Neuron (in vitro differentiated cells): ENCODE data around the gene ABCA4.
"Not testable (repeated sequence)": the region's sequence is repeated elsewhere in the genome, so short reads cannot be mapped to it uniquely, and the experiment has no call there.

Source experiments
- H2AFZ ChIP-seq: one replicate; pipeline ENCODE4 v1.6.1; 2013; ENCODE audit warnings: low read depth, mild to moderate bottlenecking, inconsistent platforms, low read length, moderate library complexity
- H3K27me3 ChIP-seq: one replicate; pipeline ENCODE4 v1.6.1; 2013; ENCODE audit warnings: low read length; ENCODE audit not compliant: insufficient read depth
- H3K36me3 ChIP-seq: one replicate; pipeline ENCODE4 v1.6.1; 2013; ENCODE audit warnings: low read length; ENCODE audit not compliant: insufficient read depth
- H3K4me1 ChIP-seq: one replicate; pipeline ENCODE4 v1.6.1; 2013; ENCODE audit warnings: low read length; ENCODE audit not compliant: insufficient read depth
- H3K4me3 ChIP-seq: 2 replicates; pipeline ENCODE4 v1.5.1; 2013; ENCODE audit warnings: mild to moderate bottlenecking, low read length, moderate library complexity
- H3K9me3 ChIP-seq: one replicate; pipeline ENCODE4 v1.6.1; 2013; ENCODE audit warnings: low read length

The ABCA4 gene

GRCh38 chr1:94120991-94121390 lies at the start of gene ABCA4:
Gene ABCA4, minus strand, starts transcription at chr1:94121148. Its CDS starts 103 bp downstream, at chr1:94121045.
- Histone ChIP-seq H2AFZ (no peak within 1 kb of the TSS), H3K27me3 (no peaks in the 10 kb centered on the region), H3K4me3 (no peak within 1 kb of the TSS), H3K9me3 (no peaks in the 10 kb centered on the region), H3K4me1 (peaks cover 28% of the 10 kb centered on the region), H3K36me3 (no peaks in the 10 kb centered on the region)

DNA sequence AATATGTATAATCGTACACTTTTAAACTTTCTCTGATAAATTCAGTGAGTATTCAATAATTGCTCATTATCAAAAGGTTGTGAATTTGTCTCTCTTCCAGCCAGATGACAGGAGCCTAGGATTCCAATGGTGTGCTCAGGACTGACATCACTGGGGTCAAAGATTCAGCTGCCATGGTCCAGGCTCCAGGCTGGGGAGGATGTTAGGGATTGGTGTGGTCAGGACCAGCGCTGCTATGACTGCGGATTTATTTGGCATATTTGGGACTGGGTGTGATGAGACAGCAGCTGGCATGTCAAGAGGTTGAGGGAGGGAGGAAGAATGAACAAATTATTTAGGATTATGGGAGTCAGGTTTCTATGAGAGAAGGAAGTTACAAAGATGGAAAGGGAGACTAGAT lies 48.2 kb upstream of the ABCA4 start:
- H3K9me3 ChIP-seq: no peaks in the 10 kb centered on the region
- no peaks in the 10 kb centered on the region for H3K4me1 ChIP-seq
- no peak overlapping the region for H2AFZ ChIP-seq
- H3K36me3 ChIP-seq: no peaks in the 10 kb centered on the region
- H3K27me3 ChIP-seq: no peaks in the 10 kb centered on the region
- H3K4me3 ChIP-seq: no peak overlapping the region

- H3K4me3 ChIP-seq: no peak overlapping the region
- no peak overlapping the region for H2AFZ ChIP-seq
- H3K27me3 ChIP-seq: no peaks in the 10 kb centered on the region
- no peaks in the 10 kb centered on the region for H3K4me1 ChIP-seq
- H3K9me3 ChIP-seq: no peaks in the 10 kb centered on the region
- H3K36me3 ChIP-seq: no peaks in the 10 kb centered on the region
Observed at GRCh38 chr1:94165843-94166242, 44.9 kb upstream of the ABCA4 start.

- H3K27me3 ChIP-seq, H3K4me3 ChIP-seq, H3K36me3 ChIP-seq, H2AFZ ChIP-seq, H3K4me1 ChIP-seq, H3K9me3 ChIP-seq: not testable (repeated sequence)
Observed at GRCh38 chr1:94164885-94165284, 43.9 kb upstream of the ABCA4 start.

GRCh38 chr1:94164121-94164520 lies 43.2 kb upstream of the ABCA4 start:
- not testable (repeated sequence) for H3K27me3 ChIP-seq, H3K4me1 ChIP-seq, H2AFZ ChIP-seq, H3K36me3 ChIP-seq, H3K9me3 ChIP-seq, H3K4me3 ChIP-seq

DNA sequence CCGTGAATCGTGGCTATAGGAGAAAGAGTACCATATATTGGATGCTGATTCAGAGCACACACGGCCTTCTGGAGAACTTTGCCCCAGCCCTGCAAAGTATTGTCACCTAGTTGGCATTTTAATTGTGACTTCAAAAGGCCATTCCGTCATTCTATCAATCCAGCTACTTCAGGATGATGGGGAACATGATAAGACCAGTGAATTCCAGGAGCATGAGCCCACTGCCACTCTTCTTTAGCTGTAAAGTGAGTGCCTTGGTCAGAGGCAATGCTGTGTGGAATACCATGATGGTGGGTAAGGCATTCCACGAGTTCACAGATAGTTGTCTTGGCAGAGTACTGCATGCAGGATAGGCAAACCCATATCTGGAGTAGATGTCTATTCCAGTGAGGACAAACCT lies 42.3 kb upstream of the ABCA4 start:
- H3K36me3 ChIP-seq, H3K4me1 ChIP-seq, H2AFZ ChIP-seq, H3K4me3 ChIP-seq, H3K27me3 ChIP-seq, H3K9me3 ChIP-seq: not testable (repeated sequence)

- no peak overlapping the region for H3K4me3 ChIP-seq
- no peaks in the 10 kb centered on the region for H3K9me3 ChIP-seq
- no peak overlapping the region for H2AFZ ChIP-seq
Observed at GRCh38 chr1:94160811-94161210, 39.9 kb upstream of the ABCA4 start.

DNA sequence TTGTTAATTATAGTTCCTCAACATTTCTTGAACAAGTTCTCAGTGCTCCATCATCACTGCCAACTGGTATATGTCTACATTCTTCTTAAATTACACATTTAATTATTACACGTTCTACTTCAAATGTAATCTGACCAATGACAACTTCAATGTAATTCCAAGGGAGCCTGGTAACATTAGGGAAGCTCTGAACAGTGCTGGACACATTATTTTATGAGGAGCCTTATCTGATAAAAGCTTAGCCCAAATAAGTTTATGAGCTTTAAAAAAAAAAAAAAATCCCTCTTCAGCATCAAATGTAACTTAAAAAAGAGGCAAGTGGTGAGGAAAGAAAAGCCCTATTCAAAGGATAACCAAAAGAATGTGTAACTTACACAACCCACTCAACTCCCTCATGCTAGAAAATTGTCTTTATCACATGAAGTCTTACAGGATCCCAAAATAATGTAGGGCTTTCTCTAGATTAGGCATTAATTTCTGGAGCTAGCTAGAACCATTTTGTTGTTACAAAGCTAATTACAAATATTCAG lies 35.2 kb upstream of the ABCA4 start:
- no peaks in the 10 kb centered on the region for H3K4me1 ChIP-seq

More at GRCh38 chr1:94160811-94161210, 39.9 kb upstream of the ABCA4 start:
- no peaks in the 10 kb centered on the region for H3K27me3 ChIP-seq
- H3K36me3 ChIP-seq: no peaks in the 10 kb centered on the region
- H3K4me1 ChIP-seq: no peaks in the 10 kb centered on the region

DNA sequence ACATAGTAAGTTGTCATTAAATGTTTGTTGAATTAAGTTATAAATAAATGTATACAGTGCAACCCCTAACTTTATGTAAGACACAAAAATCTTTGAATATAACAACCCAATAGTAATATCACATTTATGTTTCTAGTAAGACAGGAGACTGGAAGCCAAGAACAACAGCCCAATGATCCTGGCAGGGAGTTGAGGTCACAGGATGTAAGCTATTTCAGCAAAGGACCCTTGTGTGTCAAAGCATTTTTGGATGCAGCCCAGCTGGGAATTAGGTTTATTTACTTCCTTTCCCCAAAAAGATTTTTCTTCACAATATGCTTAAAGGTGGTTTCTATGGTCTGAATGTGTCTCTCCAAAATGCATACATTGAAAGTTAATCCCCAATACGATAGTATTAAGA lies 34.0 kb upstream of the ABCA4 start:
- Histone ChIP-seq H3K9me3 (no peaks in the 10 kb centered on the region), H3K27me3 (no peaks in the 10 kb centered on the region), H2AFZ (no peak overlapping the region), H3K36me3 (no peaks in the 10 kb centered on the region), H3K4me3 (no peak overlapping the region), H3K4me1 (no peaks in the 10 kb centered on the region)

More for the DNA sequence above, 35.2 kb upstream of the ABCA4 start:
- Histone ChIP-seq H3K36me3 (no peaks in the 10 kb centered on the region), H3K4me3 (no peak overlapping the region), H2AFZ (no peak overlapping the region), H3K27me3 (no peaks in the 10 kb centered on the region), H3K9me3 (no peaks in the 10 kb centered on the region)

GRCh38 chr1:94153133-94153532 lies 32.2 kb upstream of the ABCA4 start:
- Histone ChIP-seq H3K36me3 (no peaks in the 10 kb centered on the region), H2AFZ (no peak overlapping the region), H3K4me1 (no peaks in the 10 kb centered on the region), H3K27me3 (no peaks in the 10 kb centered on the region), H3K4me3 (no peak overlapping the region), H3K9me3 (no peaks in the 10 kb centered on the region)

- not testable (repeated sequence) for H3K4me1 ChIP-seq
Observed at GRCh38 chr1:94149166-94149565, 28.2 kb upstream of the ABCA4 start.

GRCh38 chr1:94146273-94146672 lies 25.3 kb upstream of the ABCA4 start:
- no peaks in the 10 kb centered on the region for H3K27me3 ChIP-seq
- no peak overlapping the region for H2AFZ ChIP-seq
- H3K36me3 ChIP-seq: no peaks in the 10 kb centered on the region
- no peak overlapping the region for H3K4me3 ChIP-seq
- H3K9me3 ChIP-seq: no peaks in the 10 kb centered on the region
- H3K4me1 ChIP-seq: no peaks in the 10 kb centered on the region

More at GRCh38 chr1:94149166-94149565, 28.2 kb upstream of the ABCA4 start:
- H3K36me3 ChIP-seq, H3K4me3 ChIP-seq, H3K27me3 ChIP-seq, H2AFZ ChIP-seq, H3K9me3 ChIP-seq: not testable (repeated sequence)

DNA sequence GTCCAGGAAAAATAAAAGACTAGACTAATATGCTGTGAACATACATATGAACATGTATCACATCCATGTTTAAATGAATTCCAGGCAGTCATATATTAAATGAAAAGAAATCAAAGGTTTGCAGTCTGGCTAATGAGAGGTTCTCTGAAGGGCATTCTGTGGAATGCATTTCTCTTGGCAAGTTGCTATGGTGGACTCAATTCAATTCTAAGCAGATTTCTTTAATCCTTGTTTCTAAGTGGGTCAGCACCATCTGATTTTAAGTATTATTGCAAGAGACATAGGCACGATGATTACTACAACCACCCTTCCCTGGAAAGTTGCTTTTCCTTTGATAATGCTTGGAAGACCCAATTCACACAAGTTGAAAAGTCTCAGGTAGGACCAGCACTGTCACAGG lies 23.9 kb upstream of the ABCA4 start:
- no peak overlapping the region for H3K4me3 ChIP-seq
- H3K27me3 ChIP-seq: no peaks in the 10 kb centered on the region
- H2AFZ ChIP-seq: no peak overlapping the region
- H3K4me1 ChIP-seq: no peaks in the 10 kb centered on the region
- H3K9me3 ChIP-seq: no peaks in the 10 kb centered on the region
- H3K36me3 ChIP-seq: no peaks in the 10 kb centered on the region

DNA sequence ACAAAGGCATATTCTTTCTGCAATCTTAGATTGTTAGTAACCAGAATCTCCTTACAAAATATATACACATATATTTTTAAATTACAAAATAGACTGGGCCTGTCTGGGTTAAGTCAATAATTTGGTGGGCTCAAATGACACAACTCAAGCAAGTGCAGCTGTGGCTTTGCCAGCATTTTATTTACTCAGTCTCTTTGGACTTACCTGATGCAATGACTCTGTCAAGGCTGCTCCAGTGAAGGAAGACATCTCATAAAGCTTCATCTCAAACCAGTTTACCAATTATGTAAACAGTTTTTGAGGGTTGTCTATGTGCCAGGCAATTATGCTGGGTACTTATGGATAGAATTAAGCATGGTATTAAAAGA lies 22.8 kb upstream of the ABCA4 start:
- Histone ChIP-seq H3K9me3 (no peaks in the 10 kb centered on the region), H2AFZ (no peak overlapping the region), H3K27me3 (no peaks in the 10 kb centered on the region), H3K4me1 (no peaks in the 10 kb centered on the region), H3K36me3 (no peaks in the 10 kb centered on the region), H3K4me3 (no peak overlapping the region)
